ENCODE measurements around the gene NEK1.

The NEK1 gene

DNA sequence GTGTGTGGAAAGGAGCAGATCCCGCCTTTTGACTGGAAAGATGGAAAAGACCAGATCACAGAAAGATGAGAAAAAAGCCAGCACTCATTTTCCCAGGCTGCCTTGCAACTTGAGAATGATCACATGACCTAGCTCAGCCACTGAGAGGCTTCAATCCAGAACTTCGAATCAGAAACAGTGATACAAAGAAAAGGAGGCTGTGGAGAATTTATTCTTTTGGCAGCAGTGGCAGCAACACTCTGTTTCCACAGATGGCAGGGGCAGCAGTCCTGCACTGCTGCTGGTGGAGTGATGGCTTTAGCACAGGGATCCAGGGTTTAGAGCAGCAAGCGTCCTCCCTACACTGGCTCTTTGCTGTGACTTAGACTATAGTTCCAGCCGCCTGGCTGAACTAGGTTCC is 263.8 kb downstream of the NEK1 start:
- Mint-ChIP-seq H3K9me3 (no peaks in the 10 kb centered on the region), H3K27ac (no peak overlapping the region), H3K4me1 (no peaks in the 10 kb centered on the region), H3K36me3 (ENCODE audit: low read depth) (no peaks in the 10 kb centered on the region), H3K27me3 (ENCODE audit: low read depth, poor library complexity) (no peaks in the 10 kb centered on the region), H3K4me3 (no peak overlapping the region)
- TF ChIP-seq, protein P1, sequence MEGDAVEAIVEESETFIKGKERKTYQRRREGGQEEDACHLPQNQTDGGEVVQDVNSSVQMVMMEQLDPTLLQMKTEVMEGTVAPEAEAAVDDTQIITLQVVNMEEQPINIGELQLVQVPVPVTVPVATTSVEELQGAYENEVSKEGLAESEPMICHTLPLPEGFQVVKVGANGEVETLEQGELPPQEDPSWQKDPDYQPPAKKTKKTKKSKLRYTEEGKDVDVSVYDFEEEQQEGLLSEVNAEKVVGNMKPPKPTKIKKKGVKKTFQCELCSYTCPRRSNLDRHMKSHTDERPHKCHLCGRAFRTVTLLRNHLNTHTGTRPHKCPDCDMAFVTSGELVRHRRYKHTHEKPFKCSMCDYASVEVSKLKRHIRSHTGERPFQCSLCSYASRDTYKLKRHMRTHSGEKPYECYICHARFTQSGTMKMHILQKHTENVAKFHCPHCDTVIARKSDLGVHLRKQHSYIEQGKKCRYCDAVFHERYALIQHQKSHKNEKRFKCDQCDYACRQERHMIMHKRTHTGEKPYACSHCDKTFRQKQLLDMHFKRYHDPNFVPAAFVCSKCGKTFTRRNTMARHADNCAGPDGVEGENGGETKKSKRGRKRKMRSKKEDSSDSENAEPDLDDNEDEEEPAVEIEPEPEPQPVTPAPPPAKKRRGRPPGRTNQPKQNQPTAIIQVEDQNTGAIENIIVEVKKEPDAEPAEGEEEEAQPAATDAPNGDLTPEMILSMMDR (IDR thresholded peaks at IDR 0.05) = no peak
- DNase-seq = no peak

DNA sequence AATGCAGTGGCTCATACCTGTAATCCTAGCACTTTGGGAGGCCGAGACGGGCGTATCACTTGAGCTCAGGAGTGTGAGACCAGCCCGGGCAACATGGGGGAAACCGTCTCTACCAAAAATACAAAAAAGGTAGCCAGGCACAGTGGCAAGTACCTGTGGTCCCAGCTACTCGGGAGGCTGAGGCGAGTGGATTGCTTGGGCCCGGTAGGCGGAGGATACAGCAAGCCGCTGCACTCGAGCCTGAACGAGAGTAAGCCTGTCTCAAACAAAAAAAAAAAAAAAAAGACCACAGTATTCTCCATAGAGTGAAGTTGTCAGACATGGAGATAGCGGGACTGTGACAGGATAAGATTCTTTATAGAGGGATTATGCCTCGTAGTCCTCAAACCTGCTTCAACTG is 265.5 kb downstream of the NEK1 start:
- DNase-seq = no peak
- Mint-ChIP-seq H3K4me3 (no peak overlapping the region), H3K27me3 (ENCODE audit: low read depth, poor library complexity) (no peaks in the 10 kb centered on the region), H3K4me1 (no peaks in the 10 kb centered on the region), H3K9me3 (no peaks in the 10 kb centered on the region), H3K36me3 (ENCODE audit: low read depth) (no peaks in the 10 kb centered on the region), H3K27ac (no peak overlapping the region)
- TF ChIP-seq, protein P1 (IDR thresholded peaks at IDR 0.05) = no peak

DNA sequence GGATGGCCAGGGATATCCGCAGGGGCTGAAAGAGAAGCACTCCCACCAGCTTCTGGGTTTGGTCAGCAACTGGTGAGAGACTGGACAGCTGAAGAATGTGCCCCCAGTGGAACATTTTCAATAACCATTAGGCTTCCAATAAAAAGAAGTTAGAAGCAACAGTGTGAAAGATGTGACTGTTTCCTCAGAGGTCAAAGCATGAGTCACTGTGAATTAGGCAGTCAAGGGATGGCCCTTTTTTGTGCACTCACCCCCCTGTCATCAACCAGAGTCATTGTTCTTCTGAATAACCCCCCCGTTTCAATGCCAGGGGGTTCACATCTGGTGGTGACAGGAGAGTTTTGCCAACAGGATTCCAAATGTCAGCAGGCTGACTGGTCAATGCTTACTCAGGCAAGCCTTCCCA is 267.1 kb downstream of the NEK1 start:
- no peak for DNase-seq

More for the DNA sequence above, 267.1 kb downstream of the NEK1 start:
- no peak overlapping the region for H3K4me3 Mint-ChIP-seq
- no peaks in the 10 kb centered on the region for H3K36me3 Mint-ChIP-seq (ENCODE audit: low read depth)
- no peak overlapping the region for H3K27ac Mint-ChIP-seq
- no peaks in the 10 kb centered on the region for H3K4me1 Mint-ChIP-seq
- TF ChIP-seq, protein P1 (IDR thresholded peaks at IDR 0.05) = no peak
- H3K9me3 Mint-ChIP-seq = no peaks in the 10 kb centered on the region
- no peaks in the 10 kb centered on the region for H3K27me3 Mint-ChIP-seq (ENCODE audit: low read depth, poor library complexity)
